ENCODE results near the gene BRAT1.

GRCh38 chr7:2566348-2566889 lies 11.1 kb upstream of the BRAT1 start:
- TF ChIP-seq POLR2A (IDR thresholded peaks at IDR 0.05; ENCODE audit: low read length) (no peak), GATA1 (IDR thresholded peaks at IDR 0.05; ENCODE audit: low read depth, low read length) (no peak)
